Natural killer cell treated with Interleukin-12 subunit alpha and Interleukin-12 subunit beta and Interleukin-15 and Interleukin-18, amount 100 ng/mL, for 72 hours (primary cell): ENCODE data around the gene SASS6. TPM values are rescaled to one million over a fixed set of nuclear protein-coding genes. Genes with fewer than 3 reads are reported as not detected.
A peak's percentile ranks its signal among the peaks of the same experiment; 100 is the strongest.

Experiments used
- ATAC-seq, 2 donors: fragments of 150-1000 bp; cut with Tn5 transposase in 1 of 2; sonication (Bioruptor Pico), chemical (Tn5 transposase) in 1 of 2; 2 replicates each; pipeline ENCODE4 v1.10.0; 2021
- DNase-seq: peaks from one replicate; pipeline ENCODE4 v3.0.0; 2022; ENCODE audit warnings: low spot score
- H3K27ac Mint-ChIP-seq, 2 donors: 1 replicate in 1 of 2; 2 replicates in 1 of 2; pipeline ENCODE4 v1.8.0; 2022; ENCODE audit warnings: mixed read lengths in 2 of 2, mild to moderate bottlenecking in 1 of 2, moderate library complexity in 1 of 2
- H3K27me3 Mint-ChIP-seq, 2 donors: 1 replicate in 1 of 2; 2 replicates in 1 of 2; pipeline ENCODE4 v1.8.0; 2022; ENCODE audit warnings: mixed read lengths in 2 of 2
- H3K36me3 Mint-ChIP-seq: one replicate; pipeline ENCODE4 v1.8.0; 2022; ENCODE audit warnings: mixed read lengths
- H3K4me1 Mint-ChIP-seq, 2 donors: 1 replicate in 1 of 2; 2 replicates in 1 of 2; pipeline ENCODE4 v1.8.0; 2022; ENCODE audit warnings: low read depth in 2 of 2, mixed read lengths in 2 of 2, mild to moderate bottlenecking in 1 of 2
- H3K4me3 Mint-ChIP-seq: one replicate; pipeline ENCODE4 v1.8.0; 2022; ENCODE audit warnings: mixed read lengths
- H3K9me3 Mint-ChIP-seq: 2 replicates; pipeline ENCODE4 v1.8.0; 2022; ENCODE audit warnings: mixed read lengths
- total RNA-seq, 2 donors: library from RNA; stranded (reverse); gene quantifications; one replicate each; pipeline ENCODE4 v1.2.3, GENCODE V29; 2022

Gene SASS6
- total RNA-seq, 2 donors from 2014 or later = 8.3 to 14.8 TPM

DNA sequence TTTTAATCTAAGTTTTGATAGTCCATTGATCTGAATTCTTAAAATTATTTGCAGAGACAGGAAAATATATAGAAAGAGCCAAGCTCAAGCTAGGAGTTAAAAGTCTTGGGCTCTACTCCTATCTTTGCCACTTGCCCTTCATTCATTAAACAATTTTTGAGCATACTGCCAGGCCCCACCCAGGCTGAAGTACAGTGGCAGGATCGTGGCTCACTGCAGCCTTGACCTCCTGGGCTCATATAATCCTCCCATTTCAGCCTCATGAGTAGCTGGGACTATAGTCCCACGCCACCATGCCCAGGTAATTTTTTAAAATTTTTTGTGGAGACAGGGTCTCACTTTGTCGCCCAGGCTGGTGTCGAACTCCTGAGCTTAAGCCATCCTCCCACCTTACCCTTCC, 8.5 kb upstream of the SASS6 start:
- Mint-ChIP-seq H3K4me3 (no peak overlapping the region), H3K27me3 (no peaks in the 10 kb centered on the region), H3K9me3 (no peaks in the 10 kb centered on the region), H3K4me1 (peaks cover 0 to 4% of the 10 kb centered on the region in 2 donors), H3K27ac (no peak overlapping the region), H3K36me3 (peaks cover 39% of the 10 kb centered on the region)
- DNase-seq (no peak), ATAC-seq (no peak)

DNA sequence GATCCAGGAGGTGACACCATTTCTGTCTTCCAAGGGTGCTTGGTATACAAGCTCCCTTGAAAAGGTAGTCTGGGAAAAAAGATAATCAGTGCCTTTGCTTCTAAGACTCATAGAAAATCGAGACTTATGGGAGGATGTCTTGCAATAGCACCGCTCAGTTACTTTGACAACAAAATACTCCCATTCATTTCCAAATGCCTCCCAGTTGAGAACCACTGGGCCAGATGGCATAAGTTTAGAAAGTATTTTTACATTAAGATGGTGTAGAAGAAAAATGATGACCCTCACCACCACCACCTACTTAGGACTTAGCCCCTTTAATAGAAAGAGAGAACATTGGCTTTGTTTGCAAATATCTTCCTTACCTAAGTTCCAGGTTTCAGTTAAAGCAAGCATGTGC, 4.9 kb upstream of the SASS6 start:
- no peaks in the 10 kb centered on the region for H3K9me3 Mint-ChIP-seq
- peaks cover 25% of the 10 kb centered on the region for H3K36me3 Mint-ChIP-seq
- peaks cover 15 to 19% of the 10 kb centered on the region in 2 donors for H3K4me1 Mint-ChIP-seq
- DNase-seq = no peak
- no peak overlapping the region for H3K27ac Mint-ChIP-seq
- H3K4me3 Mint-ChIP-seq = no peak overlapping the region
- no peaks in the 10 kb centered on the region for H3K27me3 Mint-ChIP-seq
- ATAC-seq = no peak

DNA sequence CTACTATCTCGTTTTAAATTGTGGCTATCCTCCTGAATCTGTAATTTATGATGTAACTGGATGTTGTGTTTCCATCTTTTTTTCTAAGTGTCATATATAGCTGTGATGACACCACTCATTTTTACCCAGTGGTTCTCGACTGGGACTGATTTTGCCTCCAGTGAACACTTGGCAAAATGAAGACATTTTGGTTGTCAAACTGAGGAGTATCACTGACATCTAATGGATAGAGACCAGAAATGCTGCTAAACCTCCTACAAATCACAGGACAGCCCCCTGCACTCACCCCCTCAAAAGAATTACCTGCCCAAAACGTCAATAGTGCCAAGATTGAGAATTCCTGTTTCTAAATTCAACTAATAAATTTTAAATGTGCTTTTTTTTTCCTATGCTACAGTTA, 2.1 kb upstream of the SASS6 start:
- no peak for DNase-seq
- Mint-ChIP-seq H3K36me3 (peaks cover 11% of the 10 kb centered on the region), H3K9me3 (no peaks in the 10 kb centered on the region), H3K27ac (peak overlapping the region in 1 of 2 donors; percentile 17), H3K4me3 (peak overlapping the region; percentile 52), H3K27me3 (no peaks in the 10 kb centered on the region), H3K4me1 (peaks cover 23 to 33% of the 10 kb centered on the region in 2 donors)
- no peak for ATAC-seq

DNA sequence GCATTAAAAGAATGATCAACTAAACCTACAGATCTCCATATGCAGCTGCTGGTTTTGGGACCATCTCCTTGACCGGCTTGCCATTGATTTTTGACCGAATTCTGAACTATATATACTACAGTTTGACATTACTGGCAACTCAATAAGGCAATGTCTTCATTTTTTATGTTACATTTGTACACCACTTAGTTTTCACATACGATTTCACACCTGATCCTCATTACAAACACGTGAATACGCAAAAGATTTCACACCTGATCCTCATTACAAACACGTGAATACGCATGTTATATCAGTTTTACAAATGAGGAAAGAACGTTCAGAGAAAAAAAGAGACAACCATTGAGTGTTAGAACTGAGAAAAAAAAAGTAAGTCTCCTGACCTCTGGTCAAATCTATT, 1.1 kb downstream of the SASS6 start:
- peaks cover 21 to 37% of the 10 kb centered on the region in 2 donors for H3K4me1 Mint-ChIP-seq
- peak overlapping the region; percentile 98 for H3K4me3 Mint-ChIP-seq
- H3K27ac Mint-ChIP-seq = peak overlapping the region; percentile 90 to 98
- ATAC-seq = no peak
- DNase-seq = no peak
- no peaks in the 10 kb centered on the region for H3K36me3 Mint-ChIP-seq
- no peaks in the 10 kb centered on the region for H3K27me3 Mint-ChIP-seq
- H3K9me3 Mint-ChIP-seq = no peaks in the 10 kb centered on the region

DNA sequence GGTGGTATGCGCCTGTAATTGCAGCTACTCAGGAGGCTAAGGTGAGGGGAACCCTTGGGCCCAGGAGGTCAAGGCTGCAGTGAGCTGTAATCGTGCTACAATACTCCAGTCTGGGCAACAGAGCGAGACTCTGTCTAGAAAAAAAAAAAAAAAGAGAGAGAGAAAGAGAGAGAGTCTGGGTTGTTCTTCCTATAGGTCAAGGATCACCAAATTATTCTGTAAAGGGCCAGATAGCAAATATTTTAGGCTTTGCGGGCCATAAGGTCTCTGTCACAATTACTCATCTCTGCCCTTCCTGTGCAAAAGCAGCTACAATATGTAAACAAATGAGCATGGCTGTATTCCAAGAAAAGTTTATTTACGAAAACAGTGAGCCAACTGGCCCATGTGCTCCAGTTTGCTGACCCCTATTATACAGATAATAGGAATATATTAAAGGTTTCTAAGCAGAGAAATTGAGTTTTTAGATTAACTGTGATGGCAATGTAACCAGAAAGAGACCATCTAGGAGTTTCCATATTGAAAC, 2.1 kb downstream of the SASS6 start:
- no peaks in the 10 kb centered on the region for H3K27me3 Mint-ChIP-seq
- ATAC-seq = no peak
- DNase-seq = no peak
- no peak overlapping the region for H3K4me3 Mint-ChIP-seq
- H3K9me3 Mint-ChIP-seq = no peaks in the 10 kb centered on the region
- H3K36me3 Mint-ChIP-seq = no peaks in the 10 kb centered on the region
- no peak overlapping the region for H3K27ac Mint-ChIP-seq
- peaks cover 21 to 37% of the 10 kb centered on the region in 2 donors for H3K4me1 Mint-ChIP-seq

DNA sequence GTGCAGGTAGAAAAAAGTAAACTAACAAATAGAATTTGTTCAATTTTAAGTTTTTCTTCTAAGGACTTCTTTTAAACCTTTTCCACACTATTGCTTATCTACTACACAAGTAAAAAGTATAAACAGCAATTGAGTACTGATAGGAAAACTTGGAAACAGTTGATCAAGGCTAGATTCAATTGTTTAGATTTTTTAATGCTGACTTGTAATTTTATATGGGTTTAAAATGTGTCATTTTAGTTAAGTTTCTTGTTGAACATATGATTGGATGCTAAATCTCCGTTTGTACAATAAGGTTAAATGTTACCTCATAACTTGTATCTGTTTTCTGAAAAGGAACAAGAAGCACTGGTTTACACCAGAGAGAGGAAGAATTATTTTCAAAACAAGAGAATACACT, 5.5 kb downstream of the SASS6 start:
- H3K4me1 Mint-ChIP-seq = peaks cover 5 to 14% of the 10 kb centered on the region in 2 donors
- no peaks in the 10 kb centered on the region for H3K9me3 Mint-ChIP-seq
- ATAC-seq = no peak
- no peaks in the 10 kb centered on the region for H3K27me3 Mint-ChIP-seq
- H3K27ac Mint-ChIP-seq = no peak overlapping the region
- no peaks in the 10 kb centered on the region for H3K36me3 Mint-ChIP-seq
- no peak for DNase-seq
- no peak overlapping the region for H3K4me3 Mint-ChIP-seq

DNA sequence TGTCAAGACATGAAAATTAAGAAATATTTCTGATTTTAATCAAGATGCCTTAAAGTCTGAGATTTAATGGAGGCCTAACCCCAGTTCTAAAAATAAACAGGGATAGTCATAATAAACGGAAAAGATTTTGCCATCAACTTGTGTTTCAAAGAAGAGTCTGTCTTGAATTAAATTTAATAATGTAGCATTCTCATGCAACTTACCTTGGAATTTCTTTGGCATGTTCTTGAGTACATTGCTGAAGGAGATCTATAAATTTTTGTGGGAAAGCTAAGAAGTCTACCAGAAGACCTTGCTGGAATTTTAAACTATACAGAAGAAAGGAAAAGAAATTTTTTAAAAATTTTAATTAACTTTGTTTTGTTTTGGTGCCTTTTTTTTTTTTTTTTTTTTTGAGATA, 10.6 kb downstream of the SASS6 start:
- Mint-ChIP-seq H3K4me1 (no peaks in the 10 kb centered on the region), H3K27ac (no peak overlapping the region)

DNA sequence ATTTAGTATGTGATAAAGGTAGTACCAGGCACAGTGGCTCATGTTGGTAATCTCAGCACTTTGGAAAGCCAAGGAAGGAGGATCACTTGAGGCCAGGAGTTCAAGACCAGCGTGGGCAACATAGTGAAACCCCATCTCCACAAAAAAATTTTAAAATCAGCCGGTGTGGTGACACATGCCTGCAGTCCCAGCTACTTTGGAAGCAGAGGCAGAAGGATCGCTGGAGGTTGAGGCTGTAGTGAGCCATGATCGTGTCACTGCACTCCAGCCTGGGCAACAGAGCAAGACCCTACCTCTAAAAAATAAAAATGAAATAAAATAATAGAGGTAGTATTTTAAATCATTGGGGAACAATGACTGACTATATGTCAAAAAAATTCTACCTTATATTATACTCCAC, 17.2 kb downstream of the SASS6 start:
- no peak for DNase-seq
- Mint-ChIP-seq H3K27me3 (no peaks in the 10 kb centered on the region), H3K4me1 (no peaks in the 10 kb centered on the region), H3K9me3 (no peaks in the 10 kb centered on the region), H3K27ac (no peak overlapping the region), H3K36me3 (peaks cover 20% of the 10 kb centered on the region), H3K4me3 (no peak overlapping the region)
- no peak for ATAC-seq

More for the DNA sequence above, 10.6 kb downstream of the SASS6 start:
- ATAC-seq = no peak
- H3K36me3 Mint-ChIP-seq = peaks cover 5% of the 10 kb centered on the region
- no peaks in the 10 kb centered on the region for H3K27me3 Mint-ChIP-seq
- H3K4me3 Mint-ChIP-seq = no peak overlapping the region
- DNase-seq = no peak
- H3K9me3 Mint-ChIP-seq = no peaks in the 10 kb centered on the region

DNA sequence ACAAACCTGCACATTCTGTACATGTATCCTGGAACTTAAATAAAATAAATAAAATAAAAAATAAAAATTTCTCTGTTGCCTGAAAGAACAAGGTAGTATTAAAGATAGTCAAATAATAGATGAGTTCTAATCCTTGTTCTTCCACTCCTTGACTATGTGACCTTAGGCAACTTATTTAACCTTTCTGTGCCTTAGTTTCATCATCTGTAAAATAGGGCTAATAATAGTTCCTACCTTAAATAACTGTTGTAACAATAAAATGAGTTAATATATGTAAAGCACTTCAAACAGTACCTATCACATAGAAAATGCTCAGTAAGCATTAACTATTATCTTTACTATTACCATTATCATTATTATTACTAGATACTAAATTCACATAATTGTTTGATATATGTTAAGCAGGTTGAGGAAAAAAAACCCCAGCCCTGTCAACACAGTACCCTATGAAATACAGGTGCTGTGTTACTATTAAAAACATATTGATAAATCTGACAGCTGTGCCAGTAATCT, 23.1 kb downstream of the SASS6 start:
- no peak overlapping the region for H3K4me3 Mint-ChIP-seq

DNA sequence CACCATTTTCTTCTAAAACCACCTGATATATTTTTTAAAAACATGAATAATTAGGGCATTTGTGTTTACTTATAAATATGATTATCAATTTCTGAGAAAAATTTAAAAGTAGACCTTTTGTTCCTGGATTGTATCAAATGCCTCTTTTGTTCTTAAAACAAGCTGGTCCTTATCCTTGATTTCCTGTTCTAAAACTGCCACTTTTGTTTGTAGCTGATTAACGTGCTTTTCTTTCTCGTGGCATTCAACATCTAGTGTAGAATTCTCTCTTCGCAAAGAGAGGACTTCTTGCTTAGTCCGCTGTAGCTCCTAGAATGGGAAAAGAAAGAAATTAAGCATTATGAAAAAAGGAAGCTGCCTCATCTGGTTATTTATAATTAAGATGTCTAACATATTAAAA, 25.0 kb downstream of the SASS6 start:
- no peak overlapping the region for H3K27ac Mint-ChIP-seq
- H3K4me3 Mint-ChIP-seq = no peak overlapping the region
- H3K36me3 Mint-ChIP-seq = peaks cover 7% of the 10 kb centered on the region
- no peaks in the 10 kb centered on the region for H3K9me3 Mint-ChIP-seq
- no peak for ATAC-seq
- no peaks in the 10 kb centered on the region for H3K4me1 Mint-ChIP-seq
- no peak for DNase-seq
- H3K27me3 Mint-ChIP-seq = no peaks in the 10 kb centered on the region

More for the DNA sequence above, 23.1 kb downstream of the SASS6 start:
- Mint-ChIP-seq H3K9me3 (no peaks in the 10 kb centered on the region), H3K36me3 (peaks cover 13% of the 10 kb centered on the region), H3K27ac (no peak overlapping the region), H3K4me1 (no peaks in the 10 kb centered on the region), H3K27me3 (no peaks in the 10 kb centered on the region)
- DNase-seq (no peak), ATAC-seq (no peak)

DNA sequence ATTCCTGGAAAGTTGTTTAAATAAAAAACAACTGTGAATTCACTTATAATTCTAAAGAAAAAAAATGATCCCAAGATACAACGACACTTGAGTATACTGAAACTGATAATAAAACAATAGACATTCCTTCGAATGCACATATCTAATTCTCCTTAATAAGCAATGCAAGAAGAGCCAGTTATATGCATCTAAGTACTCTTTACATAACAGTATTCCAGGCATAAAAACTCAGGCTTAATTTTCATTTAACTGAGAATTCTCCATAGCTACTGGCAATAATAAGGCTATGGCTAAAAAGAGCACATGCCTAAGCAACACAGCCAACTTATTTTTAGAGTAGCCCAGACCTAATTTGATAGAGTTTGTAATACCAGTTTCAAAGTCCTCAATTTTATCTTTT, 31.2 kb downstream of the SASS6 start:
- DNase-seq (no peak), ATAC-seq (no peak)
- Mint-ChIP-seq H3K27me3 (no peaks in the 10 kb centered on the region), H3K4me3 (no peak overlapping the region), H3K27ac (no peak overlapping the region), H3K9me3 (no peaks in the 10 kb centered on the region), H3K36me3 (peaks cover 11% of the 10 kb centered on the region), H3K4me1 (no peaks in the 10 kb centered on the region)

DNA sequence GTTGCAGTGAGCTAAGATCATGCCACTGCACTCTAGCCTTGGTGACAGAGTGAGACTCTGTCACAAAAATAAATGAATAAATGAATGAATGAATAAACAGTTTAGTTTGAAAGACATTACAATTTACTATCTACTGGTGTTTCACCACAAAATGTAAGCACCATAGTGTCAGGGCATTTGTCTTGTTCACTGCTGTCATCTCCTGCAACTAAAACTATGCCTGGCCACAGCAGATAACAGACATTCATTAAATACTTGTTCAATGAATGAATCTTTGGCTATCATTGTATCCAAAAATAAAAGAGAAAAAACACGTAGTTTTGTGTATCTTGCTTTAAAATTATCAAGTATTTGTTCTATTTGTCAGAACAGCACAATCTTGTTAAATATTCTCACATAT, 32.5 kb downstream of the SASS6 start:
- Mint-ChIP-seq H3K27ac (no peak overlapping the region), H3K9me3 (no peaks in the 10 kb centered on the region), H3K27me3 (no peaks in the 10 kb centered on the region), H3K4me1 (no peaks in the 10 kb centered on the region), H3K36me3 (peaks cover 11% of the 10 kb centered on the region), H3K4me3 (no peak overlapping the region)
- ATAC-seq (no peak), DNase-seq (no peak)

DNA sequence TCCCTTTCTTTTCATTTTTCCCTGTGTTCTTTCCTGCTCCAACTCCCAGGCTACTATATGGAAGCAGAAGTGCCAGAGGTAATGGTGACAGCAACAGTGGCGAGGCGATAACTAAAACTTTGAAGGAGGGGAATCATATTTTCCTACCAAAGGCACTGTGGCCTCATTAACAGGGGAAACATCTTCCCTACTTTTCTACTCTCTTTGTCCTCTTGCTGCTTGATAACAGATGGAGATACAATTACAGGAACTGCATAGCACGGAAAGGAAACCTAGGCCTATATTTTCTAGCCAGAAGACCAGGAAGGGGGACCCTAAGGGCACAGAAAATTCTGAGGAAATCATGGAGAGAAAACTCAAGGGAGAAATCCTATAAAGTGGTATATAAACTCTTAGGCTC, 42.3 kb downstream of the SASS6 start:
- ATAC-seq (no peak), DNase-seq (no peak)
- Mint-ChIP-seq H3K27me3 (no peaks in the 10 kb centered on the region), H3K36me3 (no peaks in the 10 kb centered on the region), H3K4me3 (no peak overlapping the region), H3K4me1 (no peaks in the 10 kb centered on the region), H3K9me3 (no peaks in the 10 kb centered on the region), H3K27ac (no peak overlapping the region)

DNA sequence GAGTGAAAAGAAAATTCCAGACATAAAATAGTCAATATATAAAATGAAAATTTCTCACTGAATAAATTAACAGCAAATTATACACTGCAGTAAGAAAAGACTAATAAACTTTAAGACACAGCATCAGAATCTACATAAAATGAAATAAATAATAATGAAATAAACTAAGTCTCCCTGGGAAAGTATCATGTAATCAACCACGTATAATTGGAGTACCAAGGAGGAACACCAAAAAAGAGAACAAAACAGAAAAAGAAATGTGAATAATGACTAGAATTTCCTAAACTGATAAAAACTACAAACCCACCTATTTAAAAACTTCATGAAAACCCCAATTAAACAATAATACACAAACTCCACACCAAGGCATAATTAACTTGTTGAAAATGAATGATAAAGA, 43.6 kb downstream of the SASS6 start:
- Mint-ChIP-seq H3K9me3 (no peaks in the 10 kb centered on the region), H3K4me3 (no peak overlapping the region), H3K36me3 (no peaks in the 10 kb centered on the region), H3K27me3 (no peaks in the 10 kb centered on the region), H3K27ac (no peak overlapping the region), H3K4me1 (no peaks in the 10 kb centered on the region)
- no peak for ATAC-seq
- no peak for DNase-seq

DNA sequence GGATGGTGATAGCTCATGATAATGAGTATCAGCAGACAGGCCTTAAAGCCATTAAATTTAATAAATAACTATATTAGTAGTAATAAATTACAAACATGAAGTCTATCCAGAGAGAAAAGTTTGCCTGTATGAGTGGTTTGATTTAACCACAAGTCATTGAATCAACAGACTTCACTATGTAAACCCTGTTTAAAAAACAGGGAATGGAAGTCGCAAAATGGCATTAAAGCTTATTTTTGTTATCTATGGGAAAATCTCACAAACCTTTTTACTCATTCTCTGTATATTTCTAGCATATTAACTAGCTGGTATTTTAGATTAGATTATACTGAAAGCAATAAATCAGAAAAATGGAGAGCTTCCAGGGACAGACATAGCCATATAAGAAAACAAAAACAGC, 45.3 kb downstream of the SASS6 start:
- ATAC-seq = no peak
- H3K4me3 Mint-ChIP-seq = no peak overlapping the region
- no peak for DNase-seq
- no peaks in the 10 kb centered on the region for H3K4me1 Mint-ChIP-seq
- no peaks in the 10 kb centered on the region for H3K9me3 Mint-ChIP-seq
- H3K36me3 Mint-ChIP-seq = no peaks in the 10 kb centered on the region
- no peak overlapping the region for H3K27ac Mint-ChIP-seq
- no peaks in the 10 kb centered on the region for H3K27me3 Mint-ChIP-seq
